ENCODE measurements around the gene FAM227A. TPM values are rescaled to one million over a fixed set of nuclear protein-coding genes. Genes with fewer than 3 reads are reported as not detected.

Gene FAM227A
- total RNA-seq, 4 donors from 2014 or later: 0.24 to 7.3 (median 0.73) TPM

- no peak for TF ChIP-seq CTCF (IDR thresholded peaks at IDR 0.05)
- ATAC-seq (ENCODE audit: low FRiP score): no peak
These were observed 14.6 kb downstream of the FAM227A start for GRCh38 chr22:38641476-38642040.

GRCh38 chr22:38638728-38639127 is 17.5 kb downstream of the FAM227A start:
- TF ChIP-seq CTCF (IDR thresholded peaks at IDR 0.05): no peak
- DNase-seq (ENCODE audit: low spot score): no peak
- ATAC-seq (ENCODE audit: low FRiP score): no peak

More at GRCh38 chr22:38641476-38642040, 14.6 kb downstream of the FAM227A start:
- no peak for DNase-seq (ENCODE audit: low spot score)

- DNase-seq (ENCODE audit: low spot score) (no peak), ATAC-seq (ENCODE audit: low FRiP score) (no peak)
- TF ChIP-seq CTCF (IDR thresholded peaks at IDR 0.05): no peak
These were observed 18.0 kb downstream of the FAM227A start for GRCh38 chr22:38638216-38638615.

- no peak for TF ChIP-seq CTCF (IDR thresholded peaks at IDR 0.05)
- ATAC-seq (ENCODE audit: low FRiP score) (no peak), DNase-seq (ENCODE audit: low spot score) (no peak)
These were observed 23.7 kb downstream of the FAM227A start for GRCh38 chr22:38632528-38632927.

GRCh38 chr22:38631724-38632123 is 24.5 kb downstream of the FAM227A start:
- TF ChIP-seq CTCF (IDR thresholded peaks at IDR 0.05): no peak
- DNase-seq (ENCODE audit: low spot score): no peak
- ATAC-seq (ENCODE audit: low FRiP score): no peak

- no peak for DNase-seq (ENCODE audit: low spot score)
- no peak for ATAC-seq (ENCODE audit: low FRiP score)
- TF ChIP-seq CTCF (IDR thresholded peaks at IDR 0.05): no peak
These were observed 27.1 kb downstream of the FAM227A start for GRCh38 chr22:38629108-38629507.

- no peak for ATAC-seq (ENCODE audit: low FRiP score)
- no peak for TF ChIP-seq CTCF (IDR thresholded peaks at IDR 0.05)
- DNase-seq (ENCODE audit: low spot score): no peak
These were observed 27.7 kb downstream of the FAM227A start for GRCh38 chr22:38628444-38628843.

Measured in omental fat pad (tissue), 4 donors.